AG09309 (cell line): Measurements from ENCODE around the gene CD63.

Source experiments
- DNase-seq: peaks from one replicate; pipeline ENCODE4 v3.0.0-alpha.2; 2010; ENCODE audit warnings: low read depth
- H3K4me3 ChIP-seq: 2 replicates; pipeline ENCODE4 v1.5.1; 2011; ENCODE audit warnings: mild to moderate bottlenecking, low read depth, low read length, moderate library complexity; ENCODE audit not compliant: control insufficient read depth
- CTCF ChIP-seq: IDR thresholded peaks from 2 replicates; pipeline ENCODE4 v1.5.1; 2011; ENCODE audit warnings: mild to moderate bottlenecking, low read depth, low read length, inconsistent platforms; ENCODE audit not compliant: insufficient read depth, control insufficient read depth; ENCODE audit errors: missing control alignments

The CD63 gene

GRCh38 chr12:55681142-55682077, 47.4 kb downstream of the CD63 start:
- TF ChIP-seq CTCF = peak; percentile 41
- H3K4me3 ChIP-seq = no peak overlapping the region
- DNase-seq = no peak

- no peak for DNase-seq
Observed at GRCh38 chr12:55679691-55680090, 49.1 kb downstream of the CD63 start.

GRCh38 chr12:55676707-55677106, 52.1 kb downstream of the CD63 start:
- TF ChIP-seq CTCF = no peak
- no peak for DNase-seq
- no peak overlapping the region for H3K4me3 ChIP-seq

More at GRCh38 chr12:55679691-55680090, 49.1 kb downstream of the CD63 start:
- no peak for TF ChIP-seq CTCF
- no peak overlapping the region for H3K4me3 ChIP-seq

GRCh38 chr12:55675666-55676065, 53.1 kb downstream of the CD63 start:
- no peak overlapping the region for H3K4me3 ChIP-seq
- TF ChIP-seq CTCF = no peak
- DNase-seq = no peak
